Vein endothelial cell (primary cell): ENCODE measurements around the gene KLHL9. TPM values are rescaled to one million over a fixed set of nuclear protein-coding genes. Genes with fewer than 3 reads are reported as not detected.

Experiments
- total RNA-seq: library from RNA; depleted of rRNA; stranded (reverse); fragments of >200 nt; gene quantifications from 2 replicates; pipeline ENCODE4 v1.2.3, GENCODE V29; 2012

Gene KLHL9, protein sequence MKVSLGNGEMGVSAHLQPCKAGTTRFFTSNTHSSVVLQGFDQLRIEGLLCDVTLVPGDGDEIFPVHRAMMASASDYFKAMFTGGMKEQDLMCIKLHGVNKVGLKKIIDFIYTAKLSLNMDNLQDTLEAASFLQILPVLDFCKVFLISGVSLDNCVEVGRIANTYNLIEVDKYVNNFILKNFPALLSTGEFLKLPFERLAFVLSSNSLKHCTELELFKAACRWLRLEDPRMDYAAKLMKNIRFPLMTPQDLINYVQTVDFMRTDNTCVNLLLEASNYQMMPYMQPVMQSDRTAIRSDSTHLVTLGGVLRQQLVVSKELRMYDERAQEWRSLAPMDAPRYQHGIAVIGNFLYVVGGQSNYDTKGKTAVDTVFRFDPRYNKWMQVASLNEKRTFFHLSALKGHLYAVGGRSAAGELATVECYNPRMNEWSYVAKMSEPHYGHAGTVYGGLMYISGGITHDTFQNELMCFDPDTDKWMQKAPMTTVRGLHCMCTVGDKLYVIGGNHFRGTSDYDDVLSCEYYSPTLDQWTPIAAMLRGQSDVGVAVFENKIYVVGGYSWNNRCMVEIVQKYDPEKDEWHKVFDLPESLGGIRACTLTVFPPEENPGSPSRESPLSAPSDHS
- total RNA-seq = 34.0 and 41.5 TPM in 2 replicates

DNA sequence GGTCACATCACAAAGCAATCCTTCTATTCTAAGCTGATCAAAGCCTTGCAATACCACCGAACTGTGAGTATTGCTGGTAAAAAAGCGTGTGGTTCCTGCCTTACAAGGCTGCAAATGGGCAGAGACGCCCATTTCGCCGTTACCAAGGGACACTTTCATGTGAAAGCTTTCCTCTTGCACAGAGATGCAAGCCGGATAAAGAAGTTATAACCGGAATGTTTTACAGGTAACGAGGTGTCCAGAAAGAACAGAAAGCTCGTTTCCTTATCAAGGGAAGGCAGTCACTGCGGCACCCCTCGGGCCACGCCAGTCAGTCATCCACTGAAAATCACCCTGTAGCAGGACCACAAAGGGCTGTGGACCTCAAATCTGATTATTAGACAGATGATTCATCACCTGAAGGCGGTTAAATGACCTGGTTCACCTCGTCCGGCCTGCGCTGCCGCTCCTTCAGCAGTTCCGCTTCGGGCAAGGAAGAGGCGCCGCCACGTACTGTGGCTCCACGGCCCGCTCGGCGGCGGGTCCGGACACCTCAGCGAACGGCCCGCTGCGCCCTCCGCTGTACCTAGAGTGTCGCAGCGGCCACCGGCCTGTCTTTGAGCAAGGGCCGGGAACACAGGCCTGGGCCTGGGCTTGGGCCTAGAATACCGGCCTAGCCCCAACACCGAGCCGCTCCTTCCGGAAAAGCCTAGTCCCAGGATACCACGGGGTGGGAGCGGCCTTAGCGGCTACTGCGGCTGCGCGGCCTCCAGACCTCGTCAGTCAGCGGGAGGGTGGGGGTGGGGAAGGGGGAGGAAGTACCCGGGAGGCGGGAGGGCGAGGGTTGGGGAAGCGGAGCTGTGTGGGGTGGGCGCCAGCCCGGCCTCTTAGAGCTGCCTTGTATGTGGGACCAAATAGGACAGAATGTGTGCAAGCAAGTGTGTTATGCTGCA, at the start of gene KLHL9:
Gene KLHL9 (minus strand): TSS at position 704 of the 932 bp plus-strand sequence. CDS start 545 bp downstream, at position 159.

DNA sequence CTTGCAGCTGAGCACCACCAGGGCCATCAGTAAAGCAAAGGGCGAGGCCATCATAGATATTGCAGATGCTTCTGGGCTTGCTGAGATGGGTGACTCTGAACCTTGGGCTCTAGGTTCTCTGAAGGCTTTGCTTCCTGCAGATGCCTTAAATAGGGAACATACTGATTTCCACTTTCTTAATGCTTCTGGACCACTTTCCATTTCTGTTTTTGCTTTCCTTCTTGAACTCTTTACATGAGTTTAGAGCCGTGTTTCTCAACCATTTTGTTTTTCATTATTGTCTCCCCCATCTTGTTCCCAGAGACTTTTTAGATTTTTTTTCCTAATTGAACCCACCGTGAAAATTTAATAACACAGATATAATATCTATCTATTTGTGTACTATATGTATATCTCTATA, 32.8 kb upstream of the KLHL9 start, which contains the start of gene IFNA13:
Gene IFNA13 (minus strand): TSS at position 101 of the 400 bp plus-strand sequence. CDS start 47 bp downstream, at position 54.

DNA sequence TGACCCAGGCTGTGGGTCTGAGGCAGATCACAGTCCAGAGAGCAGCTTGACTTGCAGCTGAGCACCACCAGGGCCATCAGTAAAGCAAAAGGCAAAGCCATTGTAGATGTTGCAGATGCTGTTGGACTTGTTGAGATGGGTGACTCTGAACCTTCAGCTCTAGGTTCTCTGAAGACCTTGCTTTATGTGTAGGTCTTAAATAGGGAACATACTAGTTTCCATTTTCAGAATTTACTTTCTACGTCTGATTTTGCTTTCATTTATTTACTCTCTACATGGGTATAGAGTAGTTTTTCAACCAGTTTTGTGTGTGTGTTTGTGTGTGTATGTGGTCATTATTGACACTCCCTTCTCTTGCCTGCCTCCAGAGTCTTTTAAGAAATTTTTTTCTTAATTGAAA, 15.6 kb upstream of the KLHL9 start, which contains the start of gene IFNA6:
Gene IFNA6 (minus strand): TSS at position 101 of the 400 bp plus-strand sequence. CDS start 0 bp downstream, at position 101.

DNA sequence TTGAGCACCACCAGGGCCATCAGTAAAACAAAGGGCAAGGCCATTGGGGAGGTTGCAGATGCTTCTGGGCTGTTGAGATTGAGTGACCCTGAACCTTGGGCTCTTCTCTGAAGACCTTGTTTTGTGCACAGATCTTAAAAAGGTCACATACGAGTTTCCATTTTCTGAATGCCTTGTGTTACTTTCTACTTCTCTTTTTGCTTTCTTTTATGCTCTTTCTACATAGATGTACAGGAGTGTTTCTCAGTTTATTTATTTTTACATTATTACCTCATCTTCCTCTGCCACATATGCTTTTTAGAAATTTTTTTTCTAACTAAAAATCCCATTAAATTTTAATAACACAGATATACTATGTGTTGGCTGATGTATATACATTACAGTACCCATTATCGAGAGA, 30.0 kb downstream of the KLHL9 start, which contains the start of gene IFNA5:
Gene IFNA5 (minus strand): TSS at position 101 of the 400 bp plus-strand sequence. CDS start 57 bp downstream, at position 44.

Other genes starting within 250 kb of the KLHL9 start
- gene IFNW1, start 193.6 kb downstream of the KLHL9 start, total RNA-seq = not detected in 2 replicates
- gene IFNA21, start 168.7 kb downstream of the KLHL9 start, total RNA-seq = not detected in 2 replicates
- gene IFNA4, start 147.8 kb downstream of the KLHL9 start, total RNA-seq = not detected in 2 replicates
- not detected in 2 replicates for gene IFNA7, start 133.2 kb downstream of the KLHL9 start, total RNA-seq
- not detected in 2 replicates for gene IFNA10, start 128.3 kb downstream of the KLHL9 start, total RNA-seq
- gene IFNA16, start 118.1 kb downstream of the KLHL9 start, total RNA-seq = not detected in 2 replicates
- gene IFNA17, start 107.2 kb downstream of the KLHL9 start, total RNA-seq = not detected in 2 replicates
- not detected in 2 replicates for gene IFNA14, start 95.4 kb downstream of the KLHL9 start, total RNA-seq
- gene IFNA5, start 30.1 kb downstream of the KLHL9 start, total RNA-seq = not detected in 2 replicates
- not detected in 2 replicates for gene IFNA6, start 15.5 kb upstream of the KLHL9 start, total RNA-seq
- not detected in 2 replicates for gene IFNA13, start 32.7 kb upstream of the KLHL9 start, total RNA-seq
- gene IFNA2, start 50.0 kb upstream of the KLHL9 start, total RNA-seq = not detected in 2 replicates
- gene IFNA8, start 73.7 kb upstream of the KLHL9 start, total RNA-seq = not detected in 2 replicates
- not detected in 2 replicates for gene IFNA1, start 105.0 kb upstream of the KLHL9 start, total RNA-seq
- 0.86 and 1.6 TPM in 2 replicates for gene IFNE, start 146.9 kb upstream of the KLHL9 start, total RNA-seq